AG04450 (cell line): ENCODE results near the gene PPP3R1. TPM values are rescaled to one million over a fixed set of nuclear protein-coding genes. Genes with fewer than 3 reads are reported as not detected.

Experiments
- CTCF ChIA-PET: fragments of 300-600, 350-600 bp; formaldehyde crosslinking; extraction: SDS; loops from one replicate; lab custom pipeline; 2022; ENCODE audit warnings: antibody characterized with exemption, inconsistent platforms; lab: Charles Lee
- POLR2A ChIA-PET: fragments of 350-600 bp; formaldehyde crosslinking; extraction: SDS; loops from one replicate; lab custom pipeline; 2021; ENCODE audit warnings: antibody characterized with exemption, inconsistent platforms; lab: Yijun Ruan, JAX
- DNase-seq: peaks from one replicate; pipeline ENCODE4 v3.0.0-alpha.2; 2011; ENCODE audit warnings: low read depth, low spot score
- H3K27ac ChIP-seq: one replicate; pipeline ENCODE4 v1.5.1; 2012; ENCODE audit warnings: low read depth, low read length, control low read depth
- H3K27me3 ChIP-seq: one replicate; pipeline ENCODE4 v1.6.0; 2012; ENCODE audit warnings: low read length; ENCODE audit not compliant: control insufficient read depth, insufficient read depth
- H3K4me3 ChIP-seq: 2 replicates; pipeline ENCODE4 v1.5.1; 2011; ENCODE audit warnings: mild to moderate bottlenecking, low read depth, low read length, control low read depth
- H3K9me3 ChIP-seq: 2 replicates; pipeline ENCODE4 v1.5.1; 2012; ENCODE audit warnings: low read length; ENCODE audit not compliant: control insufficient read depth, insufficient read depth
- CTCF ChIP-seq: IDR thresholded peaks from 2 replicates; pipeline ENCODE4 v1.5.1; 2011; ENCODE audit warnings: low read depth, low read length, control low read depth, inconsistent platforms
- polyA plus RNA-seq: library from polyadenylated mRNA; depleted of rRNA; stranded (reverse); fragments of >200 nt; gene quantifications from 2 replicates; pipeline ENCODE4 v1.2.3, GENCODE V29; 2011

The PPP3R1 gene
- polyA plus RNA-seq, 1 experiment, result 24.9 TPM

DNA sequence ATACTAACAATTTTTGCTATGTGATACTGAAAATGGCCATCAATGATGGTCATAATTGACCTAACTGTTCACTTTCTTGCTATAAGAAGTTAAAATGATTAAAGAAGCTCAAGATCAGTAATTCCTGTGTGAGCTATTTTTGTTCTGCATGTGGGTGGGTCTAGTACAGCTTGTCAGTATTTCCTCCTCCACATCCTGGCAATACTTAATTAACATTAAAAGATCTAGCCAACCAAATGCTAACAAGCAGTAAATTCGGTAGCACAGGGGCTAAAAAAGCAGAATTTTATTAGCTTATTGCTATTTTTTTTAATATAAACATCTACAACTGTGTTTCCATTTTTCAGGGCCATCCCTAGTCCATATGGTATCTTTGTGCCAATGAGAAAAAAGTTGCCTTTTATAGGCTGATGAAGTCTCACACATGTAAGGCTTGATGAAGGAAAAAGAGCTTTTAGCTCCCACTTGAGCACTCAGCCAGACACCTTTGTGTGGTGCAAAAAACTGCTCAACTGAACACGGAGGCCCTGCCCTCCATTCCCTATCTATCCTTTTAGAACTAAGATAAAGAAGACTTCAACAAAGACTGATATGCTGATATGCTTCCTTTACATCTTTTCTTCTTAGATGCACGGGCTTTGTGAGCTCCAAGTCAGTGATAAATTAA is 99.5 kb downstream of the PPP3R1 start:
- TF ChIP-seq CTCF, result no peak
- Histone ChIP-seq H3K9me3 (no peaks in the 10 kb centered on the region), H3K4me3 (no peak overlapping the region), H3K27ac (no peak overlapping the region), H3K27me3 (no peaks in the 10 kb centered on the region)
- DNase-seq, result no peak
- ChIA-PET CTCF (interaction anchor here (0.6 to 1.3 kb wide), 7 partner anchors 9 to 134 kb away, joined by 3 to 7 read pairs (median 4); no protein-coding TSS in a partner anchor), POLR2A (interaction anchor here (0.9 kb wide), 1 partner anchor 12 kb away, joined by 3 read pairs; no protein-coding TSS in a partner anchor)

DNA sequence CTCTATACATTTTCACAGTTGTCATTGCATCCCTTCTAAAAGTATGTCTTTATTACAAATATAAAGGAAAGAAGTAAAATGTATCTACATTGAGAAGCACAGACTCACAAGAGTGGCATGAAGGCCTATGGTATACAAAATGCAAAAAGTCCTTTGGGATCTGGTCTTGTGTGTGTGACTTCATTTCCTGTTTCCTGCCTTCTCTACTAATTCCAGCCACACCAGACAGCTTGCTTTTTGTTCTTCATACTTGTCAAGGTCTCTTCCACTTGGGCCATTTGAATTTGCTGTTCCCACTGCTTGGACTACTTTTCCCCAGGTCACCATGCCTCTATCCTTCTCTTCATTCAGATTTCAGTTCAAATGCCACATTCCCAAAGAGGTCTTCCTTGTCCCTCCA is 101.3 kb downstream of the PPP3R1 start:
- Histone ChIP-seq H3K4me3 (no peak overlapping the region), H3K27me3 (no peaks in the 10 kb centered on the region), H3K27ac (no peak overlapping the region), H3K9me3 (no peaks in the 10 kb centered on the region)
- ChIA-PET CTCF (interaction anchor here (1.7 kb wide), 1 partner anchor 131 kb away, joined by 4 read pairs; no protein-coding TSS in a partner anchor), POLR2A (no interaction called here)
- no peak for DNase-seq
- no peak for TF ChIP-seq CTCF

GRCh38 chr2:68141875-68142274 is 110.5 kb downstream of the PPP3R1 start:
- no peak for TF ChIP-seq CTCF
- no peak overlapping the region for H3K4me3 ChIP-seq
- H3K27me3 ChIP-seq, result no peaks in the 10 kb centered on the region
- DNase-seq, result no peak
- no peak overlapping the region for H3K27ac ChIP-seq
- no peaks in the 10 kb centered on the region for H3K9me3 ChIP-seq
- POLR2A ChIA-PET, result no interaction called here
- CTCF ChIA-PET, result no interaction called here

DNA sequence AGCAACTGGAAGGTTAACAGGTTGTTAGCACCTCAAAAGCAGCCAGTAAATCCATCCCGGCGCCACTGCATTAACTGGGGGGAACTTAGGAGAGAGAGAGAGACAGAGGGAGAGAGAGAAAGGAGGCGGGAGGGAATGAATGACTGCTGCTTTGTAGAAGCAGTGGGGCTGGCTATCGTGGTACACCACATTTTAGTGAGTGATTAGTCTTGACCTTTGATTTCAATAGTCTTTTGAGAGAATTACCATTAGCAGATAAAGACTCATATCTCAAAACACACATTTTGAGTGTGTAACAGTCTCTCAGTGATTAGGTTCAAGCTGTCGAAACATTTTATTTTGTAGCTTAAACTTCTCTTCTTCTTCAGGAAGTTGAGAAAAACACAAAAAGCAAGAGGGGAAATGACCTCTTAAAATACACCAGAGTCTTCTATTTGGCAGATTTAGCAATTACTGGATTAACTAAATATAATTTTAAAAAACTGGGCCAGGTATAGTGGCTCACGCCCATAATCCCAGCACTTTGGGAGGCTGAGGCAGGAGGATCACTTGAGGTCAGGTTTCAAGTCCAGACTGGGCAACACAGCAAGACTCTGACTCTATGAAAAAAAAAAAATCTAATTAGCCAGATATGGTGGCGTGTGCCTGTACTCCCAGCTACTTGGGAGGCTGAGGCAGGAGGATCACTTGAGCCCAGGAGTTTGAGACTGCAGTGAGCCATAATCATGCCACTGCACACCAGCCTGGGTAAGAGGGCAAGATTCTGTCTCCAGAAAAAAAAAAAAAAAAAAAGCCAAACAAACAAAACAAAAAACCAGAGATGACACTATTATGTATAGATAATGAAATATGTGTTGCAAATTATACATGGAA is 116.6 kb downstream of the PPP3R1 start:
- H3K27me3 ChIP-seq, result no peaks in the 10 kb centered on the region
- no peak for DNase-seq
- ChIA-PET CTCF (interaction anchor here (1.2 to 1.7 kb wide), 3 partner anchors 14 to 156 kb away, joined by 3 to 8 read pairs (median 4); no protein-coding TSS in a partner anchor), POLR2A (no interaction called here)
- H3K9me3 ChIP-seq, result no peaks in the 10 kb centered on the region
- H3K4me3 ChIP-seq, result no peak overlapping the region
- no peak for TF ChIP-seq CTCF
- H3K27ac ChIP-seq, result no peak overlapping the region
